Measurements from ENCODE around the gene NRG2. TPM values are rescaled to one million over a fixed set of nuclear protein-coding genes. Genes with fewer than 3 reads are reported as not detected.

NRG2 gene
- total and polyA plus RNA-seq, 2 donors (not counting 3 experiments of a cell fraction or from before 2014, with no cell fraction given) = 0.26 to 0.42 TPM

GRCh38 chr5:140015706-140016105, 27.4 kb downstream of the NRG2 start:
- H3K27ac ChIP-seq (ENCODE audit: insufficient read depth, low read depth, low read length) = no peak overlapping the region
- peaks cover 29 to 31% of the 10 kb centered on the region in 2 experiments for H3K27me3 ChIP-seq (ENCODE audit: control insufficient read depth in 2 of 2, insufficient read depth in 2 of 2, low read length in 2 of 2)
- ChIA-PET POLR2A (no interaction called here), CTCF (interaction anchor here (1.8 kb wide), 1 partner anchor 47 kb away, joined by 4 read pairs; no protein-coding TSS in a partner anchor)
- H3K9me3 ChIP-seq (replicated peaks; ENCODE audit: control insufficient read depth, insufficient read depth, low read length) = no peaks in the 10 kb centered on the region
- no peaks in the 10 kb centered on the region for H3K9me1 ChIP-seq (replicated peaks; ENCODE audit: control insufficient read depth, extremely low read depth, insufficient read depth, low read length)
- no TSS peak for BruUV-seq (replicated peaks)
- no peaks in the 10 kb centered on the region for H3K4me1 ChIP-seq (ENCODE audit: control insufficient read depth, extremely low read depth, insufficient read depth, low read length)
- no peaks in the 10 kb centered on the region for H4K20me1 ChIP-seq (replicated peaks; ENCODE audit: control insufficient read depth, extremely low read depth, insufficient read depth, low read length)
- no peak overlapping the region for H3K9ac ChIP-seq (replicated peaks; ENCODE audit: extremely low read depth, insufficient read depth, low read length)
- intact Hi-C loops (cut with micrococcal nuclease) (no loop called here), dilution Hi-C loops (cut with MboI; ENCODE audit: extremely low pct_ligation_motif_present, low sequenced_read_pairs) (no loop called here)
- no peaks in the 10 kb centered on the region for H3K79me2 ChIP-seq (ENCODE audit: control insufficient read depth, insufficient read depth, low read length)
- FAIRE-seq = no peak
- no peak for DNase-seq (ENCODE audit: low read depth, low spot score)
- H2AFZ ChIP-seq (ENCODE audit: low read depth, low read length) = no peak overlapping the region
- H3K4me3 ChIP-seq (replicated peaks in 1 of 3; ENCODE audit: insufficient read depth in 1 of 3, low read depth in 1 of 3, low read length in 3 of 3) = no peak overlapping the region
- no peak overlapping the region for H3K4me2 ChIP-seq (ENCODE audit: insufficient read depth, low read length)
- TF ChIP-seq POLR2AphosphoS5 (IDR thresholded peaks at IDR 0.05; ENCODE audit: insufficient read depth, low read depth, low read length) (no peak), MYC (IDR thresholded peaks at IDR 0.05; ENCODE audit: low read depth, low read length) (no peak), JUN (IDR thresholded peaks at IDR 0.05; ENCODE audit: borderline replicate concordance, insufficient read depth, insufficient read length, low read depth) (no peak), GATA2 (IDR thresholded peaks at IDR 0.05; ENCODE audit: insufficient read depth, insufficient read length, low read depth, low read length) (no peak), POLR2A (IDR thresholded peaks at IDR 0.05; ENCODE audit: low read depth, low read length) (no peak), CTCF (IDR thresholded peaks at IDR 0.05; ENCODE audit: extremely low read depth in 1 of 2, insufficient read depth in 1 of 2, low read depth in 1 of 2, low read length in 2 of 2) (no peak)
- H3K36me3 ChIP-seq (ENCODE audit: control insufficient read depth in 2 of 2, extremely low read depth in 1 of 2, insufficient read depth in 2 of 2, low read length in 2 of 2) = no peaks in the 10 kb centered on the region

- Histone ChIP-seq H3K79me2 (ENCODE audit: control insufficient read depth, insufficient read depth, low read length) (no peaks in the 10 kb centered on the region), H3K9me3 (replicated peaks; ENCODE audit: control insufficient read depth, insufficient read depth, low read length) (no peaks in the 10 kb centered on the region), H3K27me3 (ENCODE audit: control insufficient read depth in 2 of 2, insufficient read depth in 2 of 2, low read length in 2 of 2) (peaks cover 23 to 28% of the 10 kb centered on the region in 2 experiments), H3K4me3 (replicated peaks in 1 of 3; ENCODE audit: insufficient read depth in 1 of 3, low read depth in 1 of 3, low read length in 3 of 3) (no peak overlapping the region), H3K4me1 (ENCODE audit: control insufficient read depth, extremely low read depth, insufficient read depth, low read length) (no peaks in the 10 kb centered on the region), H3K9ac (replicated peaks; ENCODE audit: extremely low read depth, insufficient read depth, low read length) (no peak overlapping the region), H3K27ac (ENCODE audit: insufficient read depth, low read depth, low read length) (no peak overlapping the region), H4K20me1 (replicated peaks; ENCODE audit: control insufficient read depth, extremely low read depth, insufficient read depth, low read length) (no peaks in the 10 kb centered on the region), H3K36me3 (ENCODE audit: control insufficient read depth in 2 of 2, extremely low read depth in 1 of 2, insufficient read depth in 2 of 2, low read length in 2 of 2) (no peaks in the 10 kb centered on the region), H2AFZ (ENCODE audit: low read depth, low read length) (no peak overlapping the region), H3K4me2 (ENCODE audit: insufficient read depth, low read length) (no peak overlapping the region), H3K9me1 (replicated peaks; ENCODE audit: control insufficient read depth, extremely low read depth, insufficient read depth, low read length) (no peaks in the 10 kb centered on the region)
- no TSS peak for BruUV-seq (replicated peaks)
- FAIRE-seq = no peak
- POLR2A ChIA-PET = no interaction called here
- dilution Hi-C loops (cut with MboI; ENCODE audit: extremely low pct_ligation_motif_present, low sequenced_read_pairs) (no loop called here), intact Hi-C loops (cut with micrococcal nuclease) (no loop called here)
- CTCF ChIA-PET = interaction anchor here (1.0 kb wide), 1 partner anchor 8 kb away, joined by 4 read pairs; no protein-coding TSS in a partner anchor
- TF ChIP-seq POLR2A (IDR thresholded peaks at IDR 0.05; ENCODE audit: low read depth, low read length) (no peak), MAX (IDR thresholded peaks at IDR 0.05; ENCODE audit: insufficient read depth, insufficient read length) (no peak), EZH2 (IDR thresholded peaks at IDR 0.05; ENCODE audit: borderline replicate concordance, low read depth, low read length, severe bottlenecking) (no peak), FOS (IDR thresholded peaks at IDR 0.05; ENCODE audit: borderline replicate concordance, insufficient read depth, low read length) (no peak), GATA2 (IDR thresholded peaks at IDR 0.05; ENCODE audit: insufficient read depth, insufficient read length, low read depth, low read length) (no peak), POLR2AphosphoS5 (IDR thresholded peaks at IDR 0.05; ENCODE audit: insufficient read depth, low read depth, low read length) (no peak), CTCF (IDR thresholded peaks at IDR 0.05; ENCODE audit: extremely low read depth in 1 of 2, insufficient read depth in 1 of 2, low read depth in 1 of 2, low read length in 2 of 2) (no peak), MYC (IDR thresholded peaks at IDR 0.05; ENCODE audit: low read depth, low read length) (no peak)
- no peak for DNase-seq (ENCODE audit: low read depth, low spot score)
These were observed 28.3 kb downstream of the NRG2 start for GRCh38 chr5:140014751-140015150.

Data from endothelial cell of umbilical vein (primary cell).